ENCODE data around the gene YPEL2.

- no peak for TF ChIP-seq POLR2A (IDR thresholded peaks at IDR 0.05; ENCODE audit: low read depth, low read length)
- TF ChIP-seq TAF1 (IDR thresholded peaks at IDR 0.05; ENCODE audit: borderline replicate concordance, low read depth, low read length) = no peak
Observed at GRCh38 chr17:59401274-59401673, 69.8 kb downstream of the YPEL2 start.

Data from GM12892 (cell line).